HCT116 (cell line): ENCODE results near the gene NOSIP.

Source experiments
- CEBPB ChIP-seq: IDR thresholded peaks from 2 replicates; pipeline ENCODE4 v1.6.1; 2012; ENCODE audit warnings: low read depth
- EGR1 ChIP-seq: IDR thresholded peaks from 2 replicates; pipeline ENCODE4 v1.6.1; 2012; ENCODE audit warnings: low read depth
- ELF1 ChIP-seq: IDR thresholded peaks from 2 replicates; pipeline ENCODE4 v1.6.1; 2012; ENCODE audit warnings: low read depth, borderline replicate concordance
- EZH2 ChIP-seq: fragments of 200-600 bp; sonication (generic); IDR thresholded peaks from 2 replicates; pipeline ENCODE4 v1.6.1; 2017; ENCODE audit warnings: antibody characterized with exemption, mixed run types
- EZH2phosphoT487 ChIP-seq: fragments of 200-600 bp; IDR thresholded peaks from 2 replicates; pipeline ENCODE4 v1.6.1; 2018; ENCODE audit warnings: antibody characterized with exemption, borderline replicate concordance
- JUND ChIP-seq: IDR thresholded peaks from 2 replicates; pipeline ENCODE4 v1.6.1; 2012
- POLR2A ChIP-seq: IDR thresholded peaks from 2 replicates; pipeline ENCODE4 v1.7.0; 2011; ENCODE audit warnings: borderline replicate concordance; ENCODE audit not compliant: insufficient read depth, insufficient read length; ENCODE audit errors: extremely low read depth
- SP1 ChIP-seq: IDR thresholded peaks from 2 replicates; pipeline ENCODE4 v1.6.1; 2012; ENCODE audit warnings: low read depth
- YY1 ChIP-seq: IDR thresholded peaks from 2 replicates; pipeline ENCODE4 v1.6.1; 2011; ENCODE audit warnings: low read length, low read depth, moderate library complexity, mild to moderate bottlenecking; ENCODE audit not compliant: insufficient replicate concordance; ENCODE audit errors: extremely low read depth
- ZNF274 ChIP-seq: fragments of 200-500 bp; sonication (Bioruptor generic); IDR thresholded peaks from 2 replicates; pipeline ENCODE4 v1.6.1; 2014; ENCODE audit warnings: mild to moderate bottlenecking, low read depth, low read length, inconsistent platforms
- TF ChIP-seq, protein P1 (sequence below), 3 experiments: fragments of 200-600 bp in 1 of 3; sonication (generic) in 1 of 3; IDR thresholded peaks in 2 of 3; conservative IDR thresholded peaks in 1 of 3; 2 replicates each; pipeline ENCODE4 v1.5.1; 2012 to 2017; ENCODE audit warnings: low read depth in 2 of 3, low read length in 2 of 3, antibody characterized with exemption in 1 of 3, borderline replicate concordance in 1 of 3, control low read depth in 1 of 3, mild to moderate bottlenecking in 1 of 3, mixed read lengths in 1 of 3, mixed run types in 1 of 3, moderate library complexity in 1 of 3; ENCODE audit not compliant: insufficient read depth in 1 of 3
- TF ChIP-seq, protein P2 (sequence below): IDR thresholded peaks from 2 replicates; pipeline ENCODE4 v1.6.1; 2012
- TF ChIP-seq, protein P3 (sequence below): IDR thresholded peaks from 2 replicates; pipeline ENCODE4 v1.6.1; 2012; ENCODE audit warnings: low read depth
- TF ChIP-seq, protein P4 (sequence below): IDR thresholded peaks from 2 replicates; pipeline ENCODE4 v1.6.1; 2011; ENCODE audit warnings: mild to moderate bottlenecking, low read length, moderate library complexity; ENCODE audit not compliant: insufficient replicate concordance; ENCODE audit errors: extremely low read depth

DNA sequence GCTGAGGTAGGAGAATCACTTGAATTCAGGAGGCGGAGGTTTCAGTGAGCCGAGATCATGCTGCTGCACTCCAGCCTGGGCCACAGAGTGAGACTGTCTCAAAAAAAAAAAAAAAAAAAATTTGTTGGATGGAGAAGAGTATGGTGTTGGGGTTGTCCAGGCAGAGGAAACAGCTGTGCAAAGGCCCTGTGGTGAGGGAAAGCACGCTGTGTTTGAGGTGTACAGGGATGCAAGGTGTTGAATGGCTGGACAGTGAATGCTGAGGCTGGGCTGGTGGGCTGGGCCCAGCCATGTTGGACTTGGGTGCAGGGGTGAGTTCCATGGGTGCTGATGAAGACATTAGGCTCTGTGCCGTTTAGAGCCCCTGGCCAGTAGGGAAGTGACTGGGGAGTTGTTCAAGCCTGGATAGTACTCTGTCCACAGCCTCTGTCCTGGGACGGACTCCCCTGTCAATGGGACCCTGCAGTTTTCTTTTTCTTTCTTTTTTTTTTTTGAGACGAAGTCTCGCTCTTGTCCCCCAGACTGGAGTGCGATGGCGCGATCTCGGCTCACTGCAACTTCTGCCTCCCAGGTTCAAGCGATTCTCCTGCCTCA lies 29.2 kb upstream of the NOSIP start:
- TF ChIP-seq POLR2A, result no peak
- TF ChIP-seq EZH2phosphoT487, result no peak
- TF ChIP-seq ELF1, result no peak
- TF ChIP-seq, protein P1, sequence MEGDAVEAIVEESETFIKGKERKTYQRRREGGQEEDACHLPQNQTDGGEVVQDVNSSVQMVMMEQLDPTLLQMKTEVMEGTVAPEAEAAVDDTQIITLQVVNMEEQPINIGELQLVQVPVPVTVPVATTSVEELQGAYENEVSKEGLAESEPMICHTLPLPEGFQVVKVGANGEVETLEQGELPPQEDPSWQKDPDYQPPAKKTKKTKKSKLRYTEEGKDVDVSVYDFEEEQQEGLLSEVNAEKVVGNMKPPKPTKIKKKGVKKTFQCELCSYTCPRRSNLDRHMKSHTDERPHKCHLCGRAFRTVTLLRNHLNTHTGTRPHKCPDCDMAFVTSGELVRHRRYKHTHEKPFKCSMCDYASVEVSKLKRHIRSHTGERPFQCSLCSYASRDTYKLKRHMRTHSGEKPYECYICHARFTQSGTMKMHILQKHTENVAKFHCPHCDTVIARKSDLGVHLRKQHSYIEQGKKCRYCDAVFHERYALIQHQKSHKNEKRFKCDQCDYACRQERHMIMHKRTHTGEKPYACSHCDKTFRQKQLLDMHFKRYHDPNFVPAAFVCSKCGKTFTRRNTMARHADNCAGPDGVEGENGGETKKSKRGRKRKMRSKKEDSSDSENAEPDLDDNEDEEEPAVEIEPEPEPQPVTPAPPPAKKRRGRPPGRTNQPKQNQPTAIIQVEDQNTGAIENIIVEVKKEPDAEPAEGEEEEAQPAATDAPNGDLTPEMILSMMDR (IDR thresholded peaks at IDR 0.05 in 2 of 3, conservative IDR thresholded peaks at IDR 0.05 in 1 of 3; ENCODE audit: borderline replicate concordance in 1 of 3, insufficient read depth in 1 of 3, low read depth in 2 of 3, low read length in 2 of 3), result no peak
- no peak for TF ChIP-seq EGR1
- no peak for TF ChIP-seq SP1
- TF ChIP-seq, protein P2, sequence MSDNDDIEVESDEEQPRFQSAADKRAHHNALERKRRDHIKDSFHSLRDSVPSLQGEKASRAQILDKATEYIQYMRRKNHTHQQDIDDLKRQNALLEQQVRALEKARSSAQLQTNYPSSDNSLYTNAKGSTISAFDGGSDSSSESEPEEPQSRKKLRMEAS, result no peak
- no peak for TF ChIP-seq JUND
- TF ChIP-seq EZH2, result no peak
- no peak for TF ChIP-seq YY1
- TF ChIP-seq, protein P3, sequence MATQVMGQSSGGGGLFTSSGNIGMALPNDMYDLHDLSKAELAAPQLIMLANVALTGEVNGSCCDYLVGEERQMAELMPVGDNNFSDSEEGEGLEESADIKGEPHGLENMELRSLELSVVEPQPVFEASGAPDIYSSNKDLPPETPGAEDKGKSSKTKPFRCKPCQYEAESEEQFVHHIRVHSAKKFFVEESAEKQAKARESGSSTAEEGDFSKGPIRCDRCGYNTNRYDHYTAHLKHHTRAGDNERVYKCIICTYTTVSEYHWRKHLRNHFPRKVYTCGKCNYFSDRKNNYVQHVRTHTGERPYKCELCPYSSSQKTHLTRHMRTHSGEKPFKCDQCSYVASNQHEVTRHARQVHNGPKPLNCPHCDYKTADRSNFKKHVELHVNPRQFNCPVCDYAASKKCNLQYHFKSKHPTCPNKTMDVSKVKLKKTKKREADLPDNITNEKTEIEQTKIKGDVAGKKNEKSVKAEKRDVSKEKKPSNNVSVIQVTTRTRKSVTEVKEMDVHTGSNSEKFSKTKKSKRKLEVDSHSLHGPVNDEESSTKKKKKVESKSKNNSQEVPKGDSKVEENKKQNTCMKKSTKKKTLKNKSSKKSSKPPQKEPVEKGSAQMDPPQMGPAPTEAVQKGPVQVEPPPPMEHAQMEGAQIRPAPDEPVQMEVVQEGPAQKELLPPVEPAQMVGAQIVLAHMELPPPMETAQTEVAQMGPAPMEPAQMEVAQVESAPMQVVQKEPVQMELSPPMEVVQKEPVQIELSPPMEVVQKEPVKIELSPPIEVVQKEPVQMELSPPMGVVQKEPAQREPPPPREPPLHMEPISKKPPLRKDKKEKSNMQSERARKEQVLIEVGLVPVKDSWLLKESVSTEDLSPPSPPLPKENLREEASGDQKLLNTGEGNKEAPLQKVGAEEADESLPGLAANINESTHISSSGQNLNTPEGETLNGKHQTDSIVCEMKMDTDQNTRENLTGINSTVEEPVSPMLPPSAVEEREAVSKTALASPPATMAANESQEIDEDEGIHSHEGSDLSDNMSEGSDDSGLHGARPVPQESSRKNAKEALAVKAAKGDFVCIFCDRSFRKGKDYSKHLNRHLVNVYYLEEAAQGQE, result no peak
- no peak for TF ChIP-seq ZNF274
- TF ChIP-seq, protein P4, sequence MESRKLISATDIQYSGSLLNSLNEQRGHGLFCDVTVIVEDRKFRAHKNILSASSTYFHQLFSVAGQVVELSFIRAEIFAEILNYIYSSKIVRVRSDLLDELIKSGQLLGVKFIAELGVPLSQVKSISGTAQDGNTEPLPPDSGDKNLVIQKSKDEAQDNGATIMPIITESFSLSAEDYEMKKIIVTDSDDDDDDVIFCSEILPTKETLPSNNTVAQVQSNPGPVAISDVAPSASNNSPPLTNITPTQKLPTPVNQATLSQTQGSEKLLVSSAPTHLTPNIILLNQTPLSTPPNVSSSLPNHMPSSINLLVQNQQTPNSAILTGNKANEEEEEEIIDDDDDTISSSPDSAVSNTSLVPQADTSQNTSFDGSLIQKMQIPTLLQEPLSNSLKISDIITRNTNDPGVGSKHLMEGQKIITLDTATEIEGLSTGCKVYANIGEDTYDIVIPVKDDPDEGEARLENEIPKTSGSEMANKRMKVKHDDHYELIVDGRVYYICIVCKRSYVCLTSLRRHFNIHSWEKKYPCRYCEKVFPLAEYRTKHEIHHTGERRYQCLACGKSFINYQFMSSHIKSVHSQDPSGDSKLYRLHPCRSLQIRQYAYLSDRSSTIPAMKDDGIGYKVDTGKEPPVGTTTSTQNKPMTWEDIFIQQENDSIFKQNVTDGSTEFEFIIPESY, result no peak
- TF ChIP-seq CEBPB, result no peak
